Lung (tissue), 12 donors: ENCODE results near the gene FAIM2. TPM values are rescaled to one million over a fixed set of nuclear protein-coding genes. Genes with fewer than 3 reads are reported as not detected.

Source experiments
- ATAC-seq: fragments of 200-7000 bp; cut with Tn5 transposase; one replicate; pipeline ENCODE4 v1.9.1; 2020; ENCODE audit warnings: moderate number of reproducible peaks; ENCODE audit not compliant: insufficient read depth, low FRiP score
- DNase-seq, 3 donors: peaks; one replicate each; pipeline ENCODE4 v3.0.0-alpha.2; 2013 to 2017
- H3K27ac ChIP-seq, 2 donors: one replicate each; pipeline ENCODE4 v1.5.1; 2013; ENCODE audit warnings: mild to moderate bottlenecking in 2 of 2, moderate library complexity in 2 of 2, control low read depth in 1 of 2, inconsistent platforms in 1 of 2, low read depth in 1 of 2, low read length in 1 of 2
- H3K27me3 ChIP-seq, 3 donors: one replicate each; pipeline ENCODE4 v1.5.1; 2013; ENCODE audit warnings: low read length in 2 of 3; ENCODE audit not compliant: control insufficient read depth in 3 of 3, insufficient read depth in 3 of 3
- H3K36me3 ChIP-seq, 4 donors: one replicate each; pipeline ENCODE4 v1.5.1; 2013; ENCODE audit warnings: low read length in 4 of 4, mild to moderate bottlenecking in 1 of 4, moderate library complexity in 1 of 4; ENCODE audit not compliant: control insufficient read depth in 4 of 4, insufficient read depth in 4 of 4
- H3K4me1 ChIP-seq, 5 donors: one replicate each; pipeline ENCODE4 v1.5.1; 2013; ENCODE audit warnings: low read length in 5 of 5, mild to moderate bottlenecking in 2 of 5, moderate library complexity in 1 of 5; ENCODE audit not compliant: control insufficient read depth in 5 of 5, insufficient read depth in 5 of 5
- H3K4me3 ChIP-seq: one replicate; pipeline ENCODE4 v1.5.1; 2013; ENCODE audit warnings: mild to moderate bottlenecking, control low read depth, moderate library complexity
- H3K9ac ChIP-seq, 2 donors: one replicate each; pipeline ENCODE4 v1.5.1; 2013; ENCODE audit warnings: low read length in 2 of 2, control low read depth in 1 of 2; ENCODE audit not compliant: insufficient read depth in 1 of 2
- H3K9me3 ChIP-seq, 4 donors: one replicate each; pipeline ENCODE4 v1.5.1; 2013; ENCODE audit warnings: low read length in 3 of 4, mild to moderate bottlenecking in 1 of 4, moderate library complexity in 1 of 4; ENCODE audit not compliant: control insufficient read depth in 4 of 4, insufficient read depth in 3 of 4
- WGBS, 2 donors: extraction: QIAGEN DNeasy Blood & Tissue Kit; methylation state at CpG; one replicate each; pipeline ENCODE4 v1.1.7; 2013; 5-methylcytosine and 5-hydroxymethylcytosine counted together
- polyA plus RNA-seq, 2 donors: library from polyadenylated mRNA; stranded (reverse); fragments of 200-250 nt; gene quantifications; one replicate each; pipeline ENCODE4 v1.2.1, GENCODE V29; 2013
- total RNA-seq, 2 donors: library from RNA; depleted of rRNA in 1 of 2; stranded (reverse); fragments of >200 nt in 1 of 2; gene quantifications; one replicate each; pipeline ENCODE4 v1.2.1, GENCODE V29; 2014 to 2021
- TF ChIP-seq, protein P1 (sequence below): IDR thresholded peaks from 2 replicates; pipeline ENCODE4 v1.5.1; 2012; ENCODE audit warnings: mild to moderate bottlenecking; ENCODE audit errors: control extremely low read depth, extremely low read depth
- donor health status: control.
- donor health status: control.
- donor health status: Bipolar disorder and iron deficiency.
- donor health status: healthy.
- donor health status: DM: yes; HTN: yes; CAD: no.

The FAIM2 gene
- total and polyA plus RNA-seq, 4 donors, result 0.46 to 1.4 (median 0.55) TPM

DNA sequence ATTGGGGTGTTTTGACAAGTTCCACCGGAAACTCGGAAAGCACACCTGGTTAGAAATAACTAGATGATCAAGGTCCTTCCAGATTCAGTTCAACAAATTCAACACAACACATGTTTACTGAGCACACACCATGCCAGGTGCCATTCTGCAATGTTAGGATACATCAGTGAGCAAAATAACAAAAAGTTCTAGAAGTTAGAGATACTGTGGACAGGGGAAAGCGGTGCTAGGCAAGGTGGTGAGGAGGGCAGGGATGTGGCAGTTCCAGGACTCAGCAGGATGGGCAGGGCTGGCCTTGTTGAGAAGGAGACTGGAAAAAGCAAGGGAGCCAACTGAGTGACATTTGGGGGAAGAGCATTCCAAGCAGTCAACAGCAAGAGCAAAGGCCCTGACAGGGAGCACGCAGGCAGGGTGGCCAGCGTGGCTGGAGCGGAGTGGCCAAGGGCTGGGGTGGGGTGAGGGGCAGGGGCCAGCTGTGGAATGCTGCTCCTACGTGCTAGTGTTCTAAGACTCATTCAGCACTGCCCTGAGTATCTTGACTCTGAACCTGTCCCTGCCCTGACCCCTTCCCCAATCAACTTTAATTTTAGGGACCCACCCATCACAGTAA lies 19.4 kb upstream of the FAIM2 start:
- no peaks in the 10 kb centered on the region for H3K36me3 ChIP-seq
- H3K9me3 ChIP-seq, result no peaks in the 10 kb centered on the region
- no peak for DNase-seq
- no peak overlapping the region for H3K27ac ChIP-seq
- WGBS, 2 donors, result 83 to 87% methylated on average over 7 of the region's 7 CpGs
- H3K4me1 ChIP-seq, result peaks cover 0 to 7% (median 0%) of the 10 kb centered on the region in 5 donors
- H3K27me3 ChIP-seq, result no peaks in the 10 kb centered on the region
- H3K4me3 ChIP-seq, result no peak overlapping the region
- TF ChIP-seq, protein P1, sequence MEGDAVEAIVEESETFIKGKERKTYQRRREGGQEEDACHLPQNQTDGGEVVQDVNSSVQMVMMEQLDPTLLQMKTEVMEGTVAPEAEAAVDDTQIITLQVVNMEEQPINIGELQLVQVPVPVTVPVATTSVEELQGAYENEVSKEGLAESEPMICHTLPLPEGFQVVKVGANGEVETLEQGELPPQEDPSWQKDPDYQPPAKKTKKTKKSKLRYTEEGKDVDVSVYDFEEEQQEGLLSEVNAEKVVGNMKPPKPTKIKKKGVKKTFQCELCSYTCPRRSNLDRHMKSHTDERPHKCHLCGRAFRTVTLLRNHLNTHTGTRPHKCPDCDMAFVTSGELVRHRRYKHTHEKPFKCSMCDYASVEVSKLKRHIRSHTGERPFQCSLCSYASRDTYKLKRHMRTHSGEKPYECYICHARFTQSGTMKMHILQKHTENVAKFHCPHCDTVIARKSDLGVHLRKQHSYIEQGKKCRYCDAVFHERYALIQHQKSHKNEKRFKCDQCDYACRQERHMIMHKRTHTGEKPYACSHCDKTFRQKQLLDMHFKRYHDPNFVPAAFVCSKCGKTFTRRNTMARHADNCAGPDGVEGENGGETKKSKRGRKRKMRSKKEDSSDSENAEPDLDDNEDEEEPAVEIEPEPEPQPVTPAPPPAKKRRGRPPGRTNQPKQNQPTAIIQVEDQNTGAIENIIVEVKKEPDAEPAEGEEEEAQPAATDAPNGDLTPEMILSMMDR, result no peak
- ATAC-seq, result no peak
- H3K9ac ChIP-seq, result no peak overlapping the region

GRCh38 chr12:49922349-49923034 lies 18.8 kb upstream of the FAIM2 start:
- ATAC-seq (no peak), DNase-seq (peak in 1 of 3 donors; percentile 26)
- Histone ChIP-seq H3K4me3 (no peak overlapping the region), H3K4me1 (peaks cover 0 to 7% (median 0%) of the 10 kb centered on the region in 5 donors), H3K9ac (no peak overlapping the region), H3K27me3 (no peaks in the 10 kb centered on the region), H3K9me3 (no peaks in the 10 kb centered on the region), H3K36me3 (no peaks in the 10 kb centered on the region), H3K27ac (no peak overlapping the region)
- TF ChIP-seq, protein P1, result no peak
- WGBS, 2 donors, result 71 to 79% methylated on average over 12 of the region's 12 CpGs

GRCh38 chr12:49921936-49922335 lies 18.2 kb upstream of the FAIM2 start:
- no peak for DNase-seq
- WGBS, 2 donors, result 76 to 80% methylated on average over 6 of the region's 6 CpGs
- H3K4me1 ChIP-seq, result peaks cover 0 to 7% (median 0%) of the 10 kb centered on the region in 5 donors
- no peaks in the 10 kb centered on the region for H3K27me3 ChIP-seq
- H3K9ac ChIP-seq, result no peak overlapping the region
- no peak overlapping the region for H3K4me3 ChIP-seq
- H3K27ac ChIP-seq, result no peak overlapping the region
- no peaks in the 10 kb centered on the region for H3K36me3 ChIP-seq
- no peak for ATAC-seq
- TF ChIP-seq, protein P1, result no peak
- H3K9me3 ChIP-seq, result no peaks in the 10 kb centered on the region
